DOHH2 (cell line): Measurements from ENCODE around the gene DENND6A.

Experiments
- H3F3A ChIP-seq: fragments of 200-600 bp; sonication (generic), shearing (Covaris generic); 2 replicates; pipeline ENCODE4 v1.6.0; 2016; ENCODE audit warnings: antibody characterized with exemption, mild to moderate bottlenecking; ENCODE audit not compliant: control insufficient read depth, insufficient read depth
- H3K27ac ChIP-seq: fragments of 200-600 bp; sonication (generic); 2 replicates; pipeline ENCODE4 v1.5.1; 2014; ENCODE audit warnings: low read depth, mild to moderate bottlenecking, low read length, moderate library complexity
- H3K27me3 ChIP-seq: fragments of 200-600 bp; sonication (generic); 2 replicates; pipeline ENCODE4 v1.6.1; 2014; ENCODE audit warnings: mild to moderate bottlenecking, low read length, mixed read lengths; ENCODE audit not compliant: control insufficient read depth
- H3K36me3 ChIP-seq: fragments of 200-600 bp; sonication (generic); 2 replicates; pipeline ENCODE4 v1.6.1; 2014; ENCODE audit warnings: mild to moderate bottlenecking, low read length, moderate library complexity, mixed read lengths; ENCODE audit not compliant: control insufficient read depth
- H3K4me1 ChIP-seq: fragments of 200-600 bp; sonication (generic); 2 replicates; pipeline ENCODE4 v1.6.1; 2014; ENCODE audit warnings: mild to moderate bottlenecking, low read length, mixed read lengths; ENCODE audit not compliant: control insufficient read depth
- H3K4me2 ChIP-seq: fragments of 200-600 bp; sonication (generic); 2 replicates; pipeline ENCODE4 v1.6.0; 2014; ENCODE audit warnings: mild to moderate bottlenecking, low read length, moderate library complexity
- H3K4me3 ChIP-seq: fragments of 200-600 bp; sonication (generic); 2 replicates; pipeline ENCODE4 v1.5.1; 2014; ENCODE audit warnings: mild to moderate bottlenecking, low read length, mixed read lengths
- H3K79me2 ChIP-seq: fragments of 200-600 bp; sonication (generic); 2 replicates; pipeline ENCODE4 v1.6.1; 2014; ENCODE audit warnings: mild to moderate bottlenecking, low read length, mixed read lengths; ENCODE audit not compliant: control insufficient read depth
- H3K9me2 ChIP-seq: fragments of 200-600 bp; sonication (generic); replicated peaks from 2 replicates; pipeline ENCODE4 v1.6.1; 2014; ENCODE audit warnings: mild to moderate bottlenecking, low read length, mixed read lengths; ENCODE audit not compliant: control insufficient read depth
- H3K9me3 ChIP-seq: fragments of 200-600 bp; sonication (generic); 2 replicates; pipeline ENCODE4 v1.6.1; 2014; ENCODE audit warnings: antibody characterized with exemption, low read length, mixed read lengths; ENCODE audit not compliant: control insufficient read depth, insufficient read depth
- H4K20me1 ChIP-seq: fragments of 200-600 bp; sonication (generic); 2 replicates; pipeline ENCODE4 v1.6.0; 2014; ENCODE audit warnings: low read depth, mild to moderate bottlenecking, antibody characterized with exemption, low read length, moderate library complexity; ENCODE audit not compliant: control insufficient read depth, insufficient read depth
- EZH2phosphoT487 ChIP-seq: fragments of 200-600 bp; sonication (generic); IDR thresholded peaks from 2 replicates; pipeline ENCODE4 v1.6.1; 2017; ENCODE audit warnings: borderline replicate concordance, mild to moderate bottlenecking, antibody characterized with exemption, low read length, moderate library complexity, mixed read lengths
- TF ChIP-seq, protein P1 (sequence below): fragments of 200-600 bp; sonication (generic); IDR thresholded peaks from one replicate; pipeline ENCODE4 v1.5.1; 2014; ENCODE audit warnings: antibody characterized with exemption, mild to moderate bottlenecking, low read depth, low read length; ENCODE audit not compliant: poor library complexity, severe bottlenecking

DENND6A gene

DNA sequence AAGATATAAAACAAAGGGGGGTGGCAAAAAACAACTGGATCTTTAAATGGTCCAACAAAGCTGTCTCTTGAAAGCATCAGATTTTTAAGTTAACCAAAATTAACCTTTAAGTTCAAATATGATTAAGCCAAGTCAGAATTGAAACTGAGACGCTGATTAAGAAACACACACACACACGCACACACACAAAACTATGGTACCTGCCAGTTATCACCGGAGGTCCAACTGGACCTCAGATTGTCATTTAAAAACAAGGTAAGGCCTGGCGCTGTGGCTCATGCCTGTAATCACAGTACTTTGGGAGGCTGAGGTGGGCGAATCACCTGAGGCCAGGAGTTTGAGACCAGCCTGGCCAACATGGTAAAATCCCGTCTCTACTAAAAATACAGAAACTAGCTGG, 106.1 kb downstream of the DENND6A start:
- TF ChIP-seq, protein P1, sequence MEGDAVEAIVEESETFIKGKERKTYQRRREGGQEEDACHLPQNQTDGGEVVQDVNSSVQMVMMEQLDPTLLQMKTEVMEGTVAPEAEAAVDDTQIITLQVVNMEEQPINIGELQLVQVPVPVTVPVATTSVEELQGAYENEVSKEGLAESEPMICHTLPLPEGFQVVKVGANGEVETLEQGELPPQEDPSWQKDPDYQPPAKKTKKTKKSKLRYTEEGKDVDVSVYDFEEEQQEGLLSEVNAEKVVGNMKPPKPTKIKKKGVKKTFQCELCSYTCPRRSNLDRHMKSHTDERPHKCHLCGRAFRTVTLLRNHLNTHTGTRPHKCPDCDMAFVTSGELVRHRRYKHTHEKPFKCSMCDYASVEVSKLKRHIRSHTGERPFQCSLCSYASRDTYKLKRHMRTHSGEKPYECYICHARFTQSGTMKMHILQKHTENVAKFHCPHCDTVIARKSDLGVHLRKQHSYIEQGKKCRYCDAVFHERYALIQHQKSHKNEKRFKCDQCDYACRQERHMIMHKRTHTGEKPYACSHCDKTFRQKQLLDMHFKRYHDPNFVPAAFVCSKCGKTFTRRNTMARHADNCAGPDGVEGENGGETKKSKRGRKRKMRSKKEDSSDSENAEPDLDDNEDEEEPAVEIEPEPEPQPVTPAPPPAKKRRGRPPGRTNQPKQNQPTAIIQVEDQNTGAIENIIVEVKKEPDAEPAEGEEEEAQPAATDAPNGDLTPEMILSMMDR: no peak
- TF ChIP-seq EZH2phosphoT487: no peak
- Histone ChIP-seq H3K27ac (no peak overlapping the region), H3K27me3 (no peaks in the 10 kb centered on the region), H3K4me3 (no peak overlapping the region), H3F3A (no peaks in the 10 kb centered on the region), H3K9me2 (no peaks in the 10 kb centered on the region), H3K9me3 (no peaks in the 10 kb centered on the region), H3K4me1 (peaks cover 25% of the 10 kb centered on the region), H4K20me1 (peaks cover 7% of the 10 kb centered on the region; the same call in 1 of the 2 replicates), H3K36me3 (peaks cover 31% of the 10 kb centered on the region), H3K79me2 (peaks cover 94% of the 10 kb centered on the region), H3K4me2 (no peak overlapping the region)

DNA sequence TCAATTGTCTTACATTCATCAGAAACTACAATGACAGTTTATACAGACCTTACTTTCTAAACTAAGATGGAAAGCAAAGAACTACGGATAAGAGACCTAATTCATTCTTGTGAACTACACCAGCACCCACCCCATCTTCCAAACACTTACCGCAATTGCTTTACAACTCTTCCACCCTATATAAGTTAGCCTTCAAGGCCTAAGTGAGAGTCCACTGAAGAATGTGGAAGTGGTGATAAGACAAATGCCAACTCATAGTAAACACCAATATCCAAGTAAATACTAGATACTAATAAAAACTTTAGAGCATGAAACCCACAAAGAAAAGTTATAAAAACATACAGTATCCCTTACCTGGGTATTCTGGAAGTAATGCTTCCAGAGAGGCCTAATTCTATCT, 109.3 kb downstream of the DENND6A start:
- Histone ChIP-seq H3K9me3 (no peaks in the 10 kb centered on the region), H3K4me3 (no peak overlapping the region), H3K27ac (no peak overlapping the region), H3K36me3 (peaks cover 53% of the 10 kb centered on the region), H3F3A (no peaks in the 10 kb centered on the region), H3K9me2 (no peaks in the 10 kb centered on the region), H3K27me3 (no peaks in the 10 kb centered on the region), H3K4me1 (peaks cover 25% of the 10 kb centered on the region), H4K20me1 (peaks cover 9% of the 10 kb centered on the region; the same call in 1 of the 2 replicates), H3K79me2 (peaks cover 90% of the 10 kb centered on the region), H3K4me2 (no peak overlapping the region)
- TF ChIP-seq, protein P1: no peak

DNA sequence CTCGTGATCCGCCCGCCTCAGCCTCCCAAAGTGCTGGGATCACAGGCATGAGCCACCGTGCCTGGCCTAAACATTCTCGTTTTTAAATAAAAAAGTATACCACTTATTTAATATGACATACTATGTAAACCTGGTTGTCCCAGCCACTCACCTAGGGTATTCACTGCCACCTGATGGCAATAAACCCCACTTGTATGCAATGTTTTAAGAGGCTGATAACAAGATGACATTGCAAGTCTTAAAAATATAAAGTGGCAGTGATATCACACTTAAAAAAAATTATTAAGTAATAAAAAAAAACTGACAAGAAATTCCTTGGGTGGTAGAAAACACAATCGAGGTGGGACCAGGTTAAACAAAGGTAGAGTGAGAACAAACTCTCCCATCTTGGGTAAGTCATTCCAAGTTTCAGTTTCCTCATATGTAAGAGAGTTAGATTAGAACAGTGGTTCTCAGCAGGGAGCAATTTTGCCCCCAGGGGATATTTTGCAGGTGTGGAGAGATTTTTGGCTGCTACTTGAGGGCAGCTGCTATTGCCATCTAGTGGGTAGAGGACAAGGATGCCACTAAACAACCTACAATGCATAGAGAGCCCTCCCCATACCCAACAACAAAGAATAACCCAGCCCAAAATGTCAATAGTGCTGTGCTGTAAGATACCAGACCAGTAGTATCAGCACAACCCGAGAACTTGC, 110.3 kb downstream of the DENND6A start:
- Histone ChIP-seq H3K36me3 (peaks cover 53% of the 10 kb centered on the region), H3K27ac (no peak overlapping the region), H3F3A (no peaks in the 10 kb centered on the region), H3K4me2 (no peak overlapping the region), H3K9me2 (no peaks in the 10 kb centered on the region), H3K79me2 (peaks cover 85% of the 10 kb centered on the region), H3K27me3 (no peaks in the 10 kb centered on the region), H3K9me3 (no peaks in the 10 kb centered on the region), H3K4me3 (no peak overlapping the region), H3K4me1 (peaks cover 17% of the 10 kb centered on the region), H4K20me1 (peaks cover 4% of the 10 kb centered on the region; the same call in 1 of the 2 replicates)
- TF ChIP-seq EZH2phosphoT487: no peak
- TF ChIP-seq, protein P1: peak; percentile 61
